ENCODE results near the gene USP40.
A peak's percentile ranks its signal among the peaks of the same experiment; 100 is the strongest.
"Not testable (repeated sequence)": the region's sequence is repeated elsewhere in the genome, so short reads cannot be mapped to it uniquely, and the experiment has no call there.

The USP40 gene, protein sequence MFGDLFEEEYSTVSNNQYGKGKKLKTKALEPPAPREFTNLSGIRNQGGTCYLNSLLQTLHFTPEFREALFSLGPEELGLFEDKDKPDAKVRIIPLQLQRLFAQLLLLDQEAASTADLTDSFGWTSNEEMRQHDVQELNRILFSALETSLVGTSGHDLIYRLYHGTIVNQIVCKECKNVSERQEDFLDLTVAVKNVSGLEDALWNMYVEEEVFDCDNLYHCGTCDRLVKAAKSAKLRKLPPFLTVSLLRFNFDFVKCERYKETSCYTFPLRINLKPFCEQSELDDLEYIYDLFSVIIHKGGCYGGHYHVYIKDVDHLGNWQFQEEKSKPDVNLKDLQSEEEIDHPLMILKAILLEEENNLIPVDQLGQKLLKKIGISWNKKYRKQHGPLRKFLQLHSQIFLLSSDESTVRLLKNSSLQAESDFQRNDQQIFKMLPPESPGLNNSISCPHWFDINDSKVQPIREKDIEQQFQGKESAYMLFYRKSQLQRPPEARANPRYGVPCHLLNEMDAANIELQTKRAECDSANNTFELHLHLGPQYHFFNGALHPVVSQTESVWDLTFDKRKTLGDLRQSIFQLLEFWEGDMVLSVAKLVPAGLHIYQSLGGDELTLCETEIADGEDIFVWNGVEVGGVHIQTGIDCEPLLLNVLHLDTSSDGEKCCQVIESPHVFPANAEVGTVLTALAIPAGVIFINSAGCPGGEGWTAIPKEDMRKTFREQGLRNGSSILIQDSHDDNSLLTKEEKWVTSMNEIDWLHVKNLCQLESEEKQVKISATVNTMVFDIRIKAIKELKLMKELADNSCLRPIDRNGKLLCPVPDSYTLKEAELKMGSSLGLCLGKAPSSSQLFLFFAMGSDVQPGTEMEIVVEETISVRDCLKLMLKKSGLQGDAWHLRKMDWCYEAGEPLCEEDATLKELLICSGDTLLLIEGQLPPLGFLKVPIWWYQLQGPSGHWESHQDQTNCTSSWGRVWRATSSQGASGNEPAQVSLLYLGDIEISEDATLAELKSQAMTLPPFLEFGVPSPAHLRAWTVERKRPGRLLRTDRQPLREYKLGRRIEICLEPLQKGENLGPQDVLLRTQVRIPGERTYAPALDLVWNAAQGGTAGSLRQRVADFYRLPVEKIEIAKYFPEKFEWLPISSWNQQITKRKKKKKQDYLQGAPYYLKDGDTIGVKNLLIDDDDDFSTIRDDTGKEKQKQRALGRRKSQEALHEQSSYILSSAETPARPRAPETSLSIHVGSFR

DNA sequence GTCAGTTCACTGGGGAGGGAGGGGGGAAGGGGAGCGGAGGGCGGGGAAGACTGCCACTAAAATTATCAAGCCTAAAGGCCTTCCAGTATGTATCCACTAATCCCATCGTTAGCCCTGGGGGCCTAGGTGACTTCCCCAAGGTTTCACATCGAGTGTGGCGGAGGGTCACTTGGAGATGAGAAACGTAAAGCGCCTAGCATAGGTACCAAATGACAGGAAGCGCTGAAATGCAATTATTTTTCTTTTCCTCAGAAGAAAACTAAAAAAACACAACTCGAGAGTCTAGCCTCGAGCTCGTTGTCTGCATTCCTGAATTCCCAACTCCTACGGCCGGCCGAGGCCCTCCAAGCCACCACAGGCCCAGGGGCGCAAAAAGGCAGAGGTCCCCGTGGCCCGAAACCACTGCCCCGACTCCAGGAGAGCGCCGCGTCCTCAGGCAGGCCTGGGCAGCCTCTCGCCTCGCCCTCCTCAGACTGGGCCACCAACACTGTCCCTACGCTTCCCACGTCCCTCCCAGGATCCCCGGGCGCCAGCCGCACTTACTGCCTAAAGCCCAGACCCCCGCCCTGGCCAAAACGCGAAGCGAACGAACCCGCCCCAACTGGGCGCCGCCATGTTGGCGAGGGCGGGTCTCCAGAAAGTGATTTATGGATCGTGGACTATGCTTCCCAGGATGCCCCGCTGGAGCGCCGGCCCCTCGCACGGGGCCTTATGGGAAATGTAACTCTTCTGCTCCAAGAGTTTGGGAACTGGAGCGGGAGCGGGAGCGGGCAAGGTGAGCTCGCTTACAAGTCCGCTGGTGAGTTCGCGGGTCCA, at the start of gene USP40:
Gene USP40 (minus strand): TSS at position 642 of the 816 bp plus-strand sequence. CDS start 1,228 bp downstream, outside the sequence.
- DNase-seq (ENCODE audit: low read depth), result peak; percentile 84

DNA sequence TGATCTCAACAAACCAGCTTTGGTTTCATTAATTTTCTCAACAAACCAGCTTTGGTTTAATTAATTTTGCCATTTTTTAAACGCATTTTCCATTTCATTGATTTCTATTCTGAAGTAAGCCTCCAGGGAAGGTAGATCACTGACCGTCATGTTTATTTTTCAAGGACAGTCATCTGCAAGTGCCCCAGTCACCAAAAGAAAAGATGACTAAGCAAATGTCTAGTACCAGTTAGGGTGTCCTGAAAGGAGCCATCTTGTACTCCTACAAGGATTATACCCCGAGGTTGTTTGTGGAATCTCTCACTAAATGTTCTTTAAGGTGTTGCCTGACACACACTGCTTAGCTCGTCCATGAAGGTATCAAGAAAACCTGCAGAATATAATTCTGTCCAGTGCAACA, 44.7 kb upstream of the USP40 start:
- no peak for DNase-seq (ENCODE audit: low read depth)

DNA sequence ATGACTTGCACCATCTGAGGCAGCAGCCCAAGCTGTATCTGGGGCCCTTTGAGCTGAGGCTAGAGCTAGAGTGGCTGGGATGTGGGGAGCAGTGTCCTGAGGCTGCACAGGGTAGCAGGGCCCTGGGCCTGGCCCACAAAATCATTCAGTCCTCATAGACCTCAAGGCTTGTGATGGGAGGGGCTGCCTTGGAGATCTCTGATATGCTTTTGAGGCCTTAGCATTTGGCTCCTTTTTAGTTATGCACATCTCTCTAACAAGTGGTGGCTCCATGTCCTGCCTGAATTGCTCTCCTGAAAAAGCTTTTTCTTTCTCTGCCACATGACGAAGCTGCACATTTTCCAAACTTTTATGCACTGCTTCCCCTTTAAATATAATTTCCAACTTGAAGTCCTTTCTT, 39.1 kb upstream of the USP40 start:
- DNase-seq (ENCODE audit: low read depth), result no peak

DNA sequence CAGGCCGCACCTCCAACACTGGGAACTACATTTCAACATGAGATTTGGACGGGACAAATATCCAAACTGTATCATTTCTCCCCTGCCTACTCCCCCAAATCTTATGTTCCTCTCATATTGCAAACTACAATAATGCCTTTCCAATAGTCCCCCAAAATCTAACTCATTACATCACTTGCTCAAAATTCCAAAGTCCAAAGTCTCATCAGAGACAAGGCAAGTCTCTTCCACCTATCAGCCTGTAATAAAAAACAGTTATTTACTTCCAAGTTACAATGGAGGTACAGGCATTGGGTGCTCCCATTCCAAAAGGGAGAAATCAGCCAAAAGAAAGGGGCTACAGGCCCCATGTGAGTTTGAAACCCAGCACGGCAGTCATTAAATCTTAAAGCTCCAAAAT, 38.2 kb upstream of the USP40 start:
- DNase-seq (ENCODE audit: low read depth), result no peak

DNA sequence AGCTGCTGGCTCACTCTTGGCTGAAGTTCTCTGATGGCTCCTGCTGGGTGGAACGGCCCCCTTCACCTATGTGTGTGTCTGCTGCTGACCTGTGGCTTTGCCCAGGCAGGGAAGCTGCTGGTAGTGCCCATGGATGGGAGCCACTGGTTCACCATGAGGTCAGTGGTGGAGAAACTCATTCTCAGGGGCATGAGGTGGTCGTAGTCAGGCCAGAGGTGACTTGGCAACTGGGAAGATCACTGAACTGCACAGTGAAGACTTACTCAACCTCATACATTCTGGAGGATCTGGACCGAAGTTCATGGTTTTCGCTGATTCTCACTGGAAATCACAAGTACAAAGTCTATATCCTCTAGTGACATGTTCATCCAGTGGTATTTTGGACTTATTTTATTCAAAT, 36.9 kb upstream of the USP40 start:
- DNase-seq (ENCODE audit: low read depth), result no peak

DNA sequence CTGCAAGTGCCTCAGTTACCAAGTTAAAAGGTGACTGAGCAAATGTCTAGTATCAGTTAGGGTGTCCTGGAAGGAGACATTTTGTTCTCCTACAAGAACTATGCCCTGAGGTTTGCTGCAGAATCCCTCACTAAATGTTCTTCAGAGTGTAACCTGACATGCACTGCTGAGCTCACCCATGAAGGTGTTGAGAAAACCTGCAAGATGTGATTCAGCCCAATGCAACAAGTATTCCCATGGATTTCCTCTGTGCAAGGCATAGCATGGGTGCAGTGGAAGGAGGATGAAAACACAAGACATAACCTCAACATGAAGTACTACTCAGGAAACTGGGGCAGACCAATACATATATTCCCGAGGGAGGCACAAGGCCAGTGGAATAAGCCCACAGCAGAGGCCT, 35.5 kb upstream of the USP40 start:
- DNase-seq (ENCODE audit: low read depth), result no peak

DNA sequence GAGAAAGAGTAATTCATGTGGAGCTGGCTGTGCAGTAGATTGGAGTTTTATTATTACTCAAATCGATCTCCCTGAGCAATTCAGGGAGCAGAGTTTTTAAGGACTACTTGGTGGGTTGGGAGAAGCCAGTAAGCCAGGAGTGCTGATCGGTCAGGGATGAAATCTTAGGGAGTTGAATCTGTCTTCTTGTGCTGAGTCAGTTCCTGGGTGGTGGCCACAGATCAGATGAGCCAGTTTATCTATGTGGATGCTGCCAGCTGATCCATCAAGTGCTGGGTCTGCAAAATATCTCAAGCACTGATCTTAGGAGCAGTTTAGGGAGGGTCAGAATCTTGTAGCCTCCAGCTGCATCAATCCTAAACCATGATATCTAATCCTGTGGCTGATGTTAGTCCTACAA, 33.8 kb upstream of the USP40 start:
- no peak for DNase-seq (ENCODE audit: low read depth)

DNA sequence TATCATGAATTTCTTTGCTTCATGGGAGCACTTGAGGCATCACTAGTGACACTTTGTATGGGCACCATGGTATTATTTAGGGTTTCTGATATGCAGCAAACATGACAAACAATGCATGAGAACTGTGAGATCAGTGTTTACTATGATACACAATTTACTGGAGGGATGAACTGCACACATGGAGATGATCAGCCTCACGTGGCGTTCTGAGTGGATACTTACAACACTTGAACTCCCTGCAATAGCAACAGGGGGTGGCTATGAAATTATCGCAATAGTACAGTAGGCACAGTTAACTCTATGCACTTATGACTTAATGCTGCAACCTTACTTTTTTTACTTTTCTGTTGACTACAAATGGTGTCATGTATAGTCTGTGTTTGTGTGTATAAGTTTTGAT, 32.4 kb upstream of the USP40 start:
- no peak for DNase-seq (ENCODE audit: low read depth)

DNA sequence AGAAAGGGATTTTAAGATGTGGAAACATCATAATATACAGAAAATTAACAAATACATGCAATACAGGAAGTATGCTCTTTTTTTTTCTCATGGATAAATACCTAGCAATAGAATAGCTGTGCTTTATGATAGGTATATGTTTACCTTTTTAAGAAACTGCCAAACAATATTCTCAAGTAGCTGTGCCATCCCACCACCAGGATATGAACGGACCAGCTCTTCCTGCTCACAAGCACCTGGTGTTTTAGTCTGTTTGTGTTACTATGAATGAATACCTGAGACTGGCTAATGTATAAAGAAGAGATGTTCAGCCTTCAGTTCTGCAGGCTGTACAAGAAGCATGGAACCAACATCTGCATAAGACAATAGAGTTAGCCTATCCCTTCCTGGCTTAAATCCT, 30.9 kb upstream of the USP40 start:
- DNase-seq (ENCODE audit: low read depth), result no peak

DNA sequence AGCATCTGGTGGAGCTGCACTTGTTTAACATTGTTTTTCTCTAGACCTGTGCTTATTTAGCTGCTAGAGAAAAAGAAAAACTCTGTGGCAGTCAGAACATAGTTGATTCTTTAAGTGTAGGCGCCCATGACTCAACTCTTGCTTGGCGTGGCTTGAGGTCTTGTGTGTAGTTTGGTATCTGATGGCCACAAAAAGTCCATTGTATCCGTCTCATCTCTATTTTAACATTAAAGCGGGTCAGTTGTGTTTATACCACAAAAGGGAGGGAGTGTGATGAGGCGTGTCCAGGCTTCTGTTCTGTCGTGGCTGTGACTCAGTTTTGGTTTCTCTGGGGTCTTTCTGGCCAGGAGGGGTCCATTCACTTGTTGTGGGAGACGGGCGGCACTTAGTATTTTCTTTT, 26.6 kb upstream of the USP40 start:
- DNase-seq (ENCODE audit: low read depth), result no peak

DNA sequence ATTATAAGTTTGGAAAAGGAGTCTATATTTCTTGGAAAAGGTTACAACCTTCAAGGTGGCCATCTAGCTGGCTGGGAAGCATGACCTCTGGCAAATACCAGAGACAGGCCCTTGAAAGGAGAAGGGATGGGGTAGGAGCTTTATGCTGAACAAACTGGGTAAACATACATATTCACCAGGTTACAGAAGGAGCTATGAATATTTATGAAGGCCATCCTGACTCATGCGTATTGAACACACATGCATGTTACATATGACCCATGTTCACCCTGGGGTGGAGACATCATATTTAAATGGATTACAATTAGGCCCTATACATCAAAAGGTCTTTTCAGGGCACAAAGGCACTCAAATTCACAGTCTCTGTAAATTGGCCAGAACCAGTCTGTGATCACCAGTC, 26.1 kb upstream of the USP40 start:
- DNase-seq (ENCODE audit: low read depth), result not testable (repeated sequence)

DNA sequence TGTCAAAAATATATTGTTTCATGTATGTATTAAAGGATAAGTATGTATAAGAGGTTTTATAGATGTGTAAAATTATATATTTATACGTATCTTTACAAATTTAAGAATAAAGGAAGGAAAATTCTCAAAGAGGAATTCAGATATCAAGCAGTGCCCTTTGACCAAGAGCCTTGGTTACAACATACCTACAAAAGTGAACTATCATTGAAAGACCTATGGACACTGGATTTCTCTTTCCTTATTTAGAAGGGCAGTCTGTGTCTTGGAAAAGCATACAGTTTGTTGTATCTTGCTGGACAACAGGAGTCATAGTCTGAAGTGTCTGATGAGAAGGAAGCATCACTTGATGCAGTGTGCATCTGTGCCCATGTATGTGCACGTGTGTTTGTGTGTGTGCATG, 21.8 kb upstream of the USP40 start:
- DNase-seq (ENCODE audit: low read depth), result no peak

DNA sequence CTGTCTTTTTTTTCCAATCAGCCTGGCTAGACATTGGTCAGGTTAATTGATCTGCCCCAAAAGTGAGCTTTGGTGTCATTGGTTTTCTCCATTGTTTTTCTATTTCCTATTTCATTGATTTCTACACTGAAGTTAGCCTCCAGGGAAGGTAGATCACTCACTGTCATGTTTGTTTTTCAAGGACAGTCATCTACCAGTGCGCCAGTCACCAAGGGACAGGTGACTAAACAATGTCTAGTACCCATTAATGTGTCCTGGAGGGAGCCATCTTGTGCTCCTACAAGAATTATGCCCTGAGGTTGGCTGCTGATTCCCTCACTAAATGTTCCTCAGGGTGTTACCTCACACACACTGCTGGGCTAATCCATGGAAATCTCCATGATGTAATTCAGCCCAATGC, 17.6 kb upstream of the USP40 start:
- DNase-seq (ENCODE audit: low read depth), result no peak

DNA sequence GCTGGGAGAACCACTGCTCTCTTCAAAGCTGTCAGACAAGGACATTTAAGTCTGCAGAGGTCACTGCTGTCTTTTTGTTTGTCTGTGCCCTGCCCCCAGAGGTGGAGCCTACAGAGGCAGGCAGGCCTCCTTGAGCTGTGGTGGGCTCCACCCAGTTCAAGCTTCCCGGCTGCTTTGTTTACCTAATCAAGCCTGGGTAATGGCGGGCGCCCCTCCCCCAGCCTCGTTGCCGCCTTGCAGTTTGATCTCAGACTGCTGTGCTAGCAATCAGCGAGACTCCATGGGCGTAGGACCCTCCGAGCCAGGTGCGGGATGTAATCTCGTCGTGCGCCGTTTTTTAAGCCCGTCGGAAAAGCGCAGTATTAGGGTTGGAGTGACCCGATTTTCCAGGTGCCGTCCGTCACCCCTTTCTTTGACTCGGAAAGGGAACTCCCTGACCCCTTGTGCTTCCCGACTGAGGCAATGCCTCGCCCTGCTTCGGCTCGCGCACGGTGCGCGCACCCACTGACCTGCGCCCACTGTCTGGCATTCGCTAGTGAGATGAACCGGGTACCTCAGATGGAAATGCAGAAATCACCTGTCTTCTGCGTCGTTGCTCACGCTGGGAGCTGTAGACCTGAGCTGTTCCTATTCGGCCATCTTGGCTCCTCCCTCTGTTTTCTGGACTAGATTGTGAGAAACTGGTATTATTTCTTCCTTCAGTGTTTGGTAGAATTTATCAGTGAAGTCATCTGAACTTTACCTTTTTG, 16.8 kb upstream of the USP40 start:
- not testable (repeated sequence) for DNase-seq (ENCODE audit: low read depth)

DNA sequence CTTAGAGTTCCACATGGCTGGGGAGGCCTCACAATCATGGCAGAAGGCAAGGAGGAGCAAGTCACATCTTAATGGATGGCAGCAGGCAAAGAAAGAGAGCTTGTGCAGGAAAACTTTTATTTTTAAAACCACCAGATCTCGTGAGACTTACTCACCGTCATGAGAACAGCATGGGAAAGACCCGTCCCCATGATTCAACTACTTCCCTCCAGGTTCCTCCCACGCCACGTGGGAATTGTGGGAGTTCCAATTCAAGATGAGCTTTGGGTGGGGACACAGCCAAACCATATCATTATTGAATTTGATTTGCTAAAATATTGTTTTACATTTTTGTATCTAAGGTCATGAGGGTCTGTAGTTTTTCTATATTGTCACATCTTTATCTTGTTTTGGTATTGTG, 10.8 kb upstream of the USP40 start:
- DNase-seq (ENCODE audit: low read depth), result not testable (repeated sequence)

DNA sequence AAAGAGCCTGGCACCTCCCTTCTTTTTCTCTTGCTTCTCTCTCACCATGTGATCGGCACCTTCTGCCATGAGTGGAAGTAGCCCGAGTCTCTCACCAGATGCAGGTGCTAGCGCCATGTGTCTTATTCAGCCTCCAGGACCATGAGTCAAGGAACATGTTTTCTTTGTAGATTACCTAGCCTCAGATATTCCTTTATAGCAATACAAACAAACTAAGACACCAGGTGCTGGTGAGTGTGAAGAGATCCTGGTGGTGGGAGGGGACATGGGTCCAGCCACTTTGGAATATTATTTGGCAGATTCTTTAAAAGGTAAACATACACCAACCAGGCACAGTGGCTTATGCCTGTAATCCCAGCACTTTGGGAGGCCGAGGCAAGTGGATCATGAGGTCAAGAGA, 5.9 kb upstream of the USP40 start:
- DNase-seq (ENCODE audit: low read depth), result no peak

DNA sequence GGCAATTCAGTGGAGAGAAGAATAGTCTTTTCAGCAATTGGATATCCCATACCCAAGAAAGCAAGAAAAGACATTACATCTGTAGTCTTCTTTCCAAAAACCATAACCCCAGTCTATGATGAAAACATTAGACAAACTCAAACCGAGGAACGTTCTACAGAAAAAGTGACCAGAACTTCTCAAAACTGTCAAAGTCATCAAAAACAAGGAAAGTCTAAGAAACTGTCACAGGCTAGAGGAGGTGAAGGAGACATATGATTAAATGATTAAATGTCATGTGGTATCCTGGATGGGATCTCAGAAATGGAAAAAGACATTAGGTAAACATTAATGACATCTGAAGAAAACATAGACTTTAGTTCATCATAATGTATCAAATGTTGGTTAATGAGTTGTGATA, 4.9 kb upstream of the USP40 start:
- DNase-seq (ENCODE audit: low read depth), result no peak

DNA sequence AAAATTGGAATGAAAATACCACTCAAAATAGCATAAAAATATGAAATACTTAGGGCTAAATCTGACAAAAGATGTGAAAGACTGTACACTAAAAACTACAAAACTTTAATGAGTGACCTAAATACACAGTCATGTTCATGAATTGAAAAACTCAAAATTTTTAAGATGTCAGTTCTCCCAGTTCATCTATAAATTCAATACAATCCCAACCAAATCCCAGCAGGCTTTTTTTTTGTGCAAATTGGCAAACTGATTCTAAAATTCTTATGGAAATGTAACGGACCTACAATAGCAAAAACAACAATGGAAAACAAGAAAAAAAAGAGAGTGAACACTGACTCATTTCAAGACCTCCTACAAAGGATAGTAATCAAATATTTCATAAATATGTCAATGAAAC, 4.4 kb upstream of the USP40 start:
- no peak for DNase-seq (ENCODE audit: low read depth)

DNA sequence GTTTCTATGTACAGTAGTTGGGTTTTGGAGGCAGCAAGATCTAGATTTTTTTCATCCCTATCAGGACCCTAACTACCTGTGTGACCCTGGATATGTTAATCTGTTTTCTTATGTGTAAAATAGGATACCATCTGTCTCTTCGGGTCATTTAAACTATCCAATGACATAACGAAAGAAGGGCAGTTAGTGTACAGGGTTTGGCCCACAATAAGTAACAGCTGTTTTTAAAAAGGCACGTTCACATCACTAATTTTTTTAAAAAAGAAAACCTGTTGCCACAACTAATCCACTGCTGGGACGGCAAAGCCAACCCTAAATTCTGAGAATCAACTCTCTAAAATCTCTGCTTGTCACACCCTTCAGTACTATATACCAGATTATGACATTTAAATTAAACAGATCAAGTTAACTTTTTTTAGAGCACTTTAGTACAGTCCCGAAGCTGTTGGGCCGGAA, 869 bp downstream of the USP40 start:
- no peak for DNase-seq (ENCODE audit: low read depth)

DNA sequence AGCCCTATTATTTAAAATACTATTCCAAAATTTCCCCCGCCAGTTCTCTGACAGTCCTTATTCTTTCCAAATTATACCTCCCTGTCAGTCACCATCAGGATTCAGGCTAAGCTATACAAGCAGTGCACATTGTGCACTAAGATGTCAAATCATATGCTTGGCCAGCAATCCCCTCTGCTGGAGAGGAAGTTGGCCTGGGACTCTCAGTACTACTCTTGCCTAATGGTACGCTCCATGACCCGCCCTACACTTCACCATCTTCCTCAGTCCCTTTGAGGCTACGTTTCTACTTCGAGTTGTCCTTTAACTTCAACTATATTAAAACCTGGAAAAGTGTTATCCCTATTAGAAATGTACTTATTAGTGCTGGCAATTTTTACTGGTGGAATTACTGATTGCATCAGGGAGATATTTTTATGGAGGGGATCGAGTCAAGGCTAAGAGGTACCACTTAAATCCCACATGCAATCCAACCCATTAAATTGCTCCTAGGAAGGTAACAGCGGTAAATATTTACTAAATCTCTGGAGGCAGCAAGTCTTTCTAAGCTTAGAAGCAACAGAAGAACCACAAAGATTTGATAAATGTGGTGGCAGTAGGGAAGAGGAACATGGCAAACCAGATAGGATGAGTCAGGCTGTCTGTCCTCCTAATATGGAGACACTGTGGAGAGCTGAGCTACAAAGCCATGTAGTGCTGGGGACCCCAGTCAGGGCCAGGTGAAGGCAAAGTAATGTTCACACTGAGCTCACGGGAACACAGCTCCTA, 2.7 kb downstream of the USP40 start:
- no peak for DNase-seq (ENCODE audit: low read depth)
